Measurements from ENCODE around the gene GARIN5B.

DNA sequence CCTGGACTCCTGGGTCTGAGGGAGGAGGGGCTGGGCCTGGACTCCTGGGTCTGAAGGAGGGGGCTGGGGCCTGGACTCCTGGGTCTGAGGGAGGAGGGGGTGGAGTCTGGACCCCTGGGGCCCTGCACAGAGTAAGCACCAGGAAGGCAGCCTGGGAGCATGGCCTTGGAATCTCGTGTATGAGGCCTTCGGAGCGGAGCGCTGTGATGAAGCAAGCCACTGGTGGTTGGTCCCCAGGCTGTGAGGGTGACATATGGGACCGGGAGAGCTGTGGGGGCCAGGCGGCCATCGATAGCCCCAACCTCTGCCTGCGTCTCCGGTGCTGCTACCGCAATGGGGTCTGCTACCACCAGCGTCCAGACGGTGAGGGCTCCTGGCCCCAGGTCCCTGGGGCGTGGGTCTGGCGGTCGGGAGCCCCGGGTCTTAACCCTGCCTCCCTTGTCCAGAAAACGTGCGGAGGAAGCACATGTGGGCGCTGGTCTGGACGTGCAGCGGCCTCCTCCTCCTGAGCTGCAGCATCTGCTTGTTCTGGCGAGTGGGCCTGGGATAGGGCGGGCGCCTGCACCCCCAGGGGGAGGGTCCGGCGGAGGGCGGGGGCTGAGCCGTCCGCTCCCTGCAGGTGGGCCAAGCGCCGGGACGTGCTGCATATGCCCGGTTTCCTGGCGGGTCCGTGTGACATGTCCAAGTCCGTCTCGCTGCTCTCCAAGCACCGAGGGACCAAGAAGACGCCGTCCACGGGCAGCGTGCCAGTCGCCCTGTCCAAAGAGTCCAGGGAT lies 14.5 kb upstream of the GARIN5B start:
- TF ChIP-seq, protein P1, sequence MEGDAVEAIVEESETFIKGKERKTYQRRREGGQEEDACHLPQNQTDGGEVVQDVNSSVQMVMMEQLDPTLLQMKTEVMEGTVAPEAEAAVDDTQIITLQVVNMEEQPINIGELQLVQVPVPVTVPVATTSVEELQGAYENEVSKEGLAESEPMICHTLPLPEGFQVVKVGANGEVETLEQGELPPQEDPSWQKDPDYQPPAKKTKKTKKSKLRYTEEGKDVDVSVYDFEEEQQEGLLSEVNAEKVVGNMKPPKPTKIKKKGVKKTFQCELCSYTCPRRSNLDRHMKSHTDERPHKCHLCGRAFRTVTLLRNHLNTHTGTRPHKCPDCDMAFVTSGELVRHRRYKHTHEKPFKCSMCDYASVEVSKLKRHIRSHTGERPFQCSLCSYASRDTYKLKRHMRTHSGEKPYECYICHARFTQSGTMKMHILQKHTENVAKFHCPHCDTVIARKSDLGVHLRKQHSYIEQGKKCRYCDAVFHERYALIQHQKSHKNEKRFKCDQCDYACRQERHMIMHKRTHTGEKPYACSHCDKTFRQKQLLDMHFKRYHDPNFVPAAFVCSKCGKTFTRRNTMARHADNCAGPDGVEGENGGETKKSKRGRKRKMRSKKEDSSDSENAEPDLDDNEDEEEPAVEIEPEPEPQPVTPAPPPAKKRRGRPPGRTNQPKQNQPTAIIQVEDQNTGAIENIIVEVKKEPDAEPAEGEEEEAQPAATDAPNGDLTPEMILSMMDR (IDR thresholded peaks at IDR 0.05): no peak
- TF ChIP-seq POLR2A (IDR thresholded peaks at IDR 0.05): no peak

Data from prostate gland (tissue), 2 donors.